BJ (cell line): ENCODE measurements around the gene ATF1. TPM values are rescaled to one million over a fixed set of nuclear protein-coding genes. Genes with fewer than 3 reads are reported as not detected.
A peak's percentile ranks its signal among the peaks of the same experiment; 100 is the strongest.

ENCODE experiments used
- CTCF ChIA-PET: fragments of 350-600 bp; formaldehyde crosslinking; extraction: SDS; loops from one replicate; lab custom pipeline; 2021; ENCODE audit warnings: antibody characterized with exemption, inconsistent platforms; lab: Yijun Ruan, JAX
- POLR2A ChIA-PET: fragments of 300-600 bp; sonication (Branson Sonifier 250); formaldehyde crosslinking; extraction: SDS; loops from one replicate; lab custom pipeline; 2021; ENCODE audit warnings: antibody characterized with exemption; lab: Charles Lee
- DNase-seq: peaks from one replicate; pipeline ENCODE4 v3.0.0-alpha.2; 2011; ENCODE audit warnings: low read depth
- H3K27me3 ChIP-seq: 2 replicates; pipeline ENCODE4 v1.6.0; 2011; ENCODE audit warnings: low read length; ENCODE audit not compliant: control insufficient read depth, insufficient read depth
- H3K36me3 ChIP-seq: 2 replicates; pipeline ENCODE4 v1.5.1; 2011; ENCODE audit warnings: low read length; ENCODE audit not compliant: control insufficient read depth, insufficient read depth
- H3K4me3 ChIP-seq: 2 replicates; pipeline ENCODE4 v1.5.1; 2011; ENCODE audit warnings: low read depth, mild to moderate bottlenecking, control low read depth, low read length
- polyA plus RNA-seq: library from polyadenylated mRNA; depleted of rRNA; stranded (reverse); fragments of >200 nt; gene quantifications from 2 replicates; pipeline ENCODE4 v1.2.3, GENCODE V29; 2011
- TF ChIP-seq, protein P1 (sequence below): IDR thresholded peaks from 2 replicates; pipeline ENCODE4 v1.5.1; 2011; ENCODE audit warnings: low read depth, mild to moderate bottlenecking, control low read depth, inconsistent platforms, low read length, moderate library complexity; ENCODE audit not compliant: insufficient read depth

ATF1 gene
- polyA plus RNA-seq, 1 experiment, result 72.5 TPM

DNA sequence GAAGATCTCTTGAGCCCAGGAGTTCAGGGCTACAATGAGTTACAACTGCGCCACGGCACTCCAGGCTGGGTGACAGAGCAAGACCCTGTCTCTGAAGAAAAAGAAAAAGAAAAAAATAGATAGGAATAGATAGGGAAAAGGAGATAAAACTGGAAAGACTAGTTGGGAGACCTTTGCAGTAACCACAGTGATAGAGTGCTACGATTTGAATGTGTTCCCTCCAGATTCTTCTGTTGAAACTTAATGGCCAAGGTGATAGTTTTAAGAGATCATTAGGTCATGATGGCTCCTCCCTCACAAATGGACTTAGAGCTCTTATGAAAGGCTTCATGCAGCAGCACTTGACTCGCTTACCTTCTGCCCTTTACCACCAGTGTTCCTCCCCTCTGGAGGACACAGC is 13.5 kb upstream of the ATF1 start:
- ChIA-PET CTCF (no interaction called here), POLR2A (no interaction called here)
- TF ChIP-seq, protein P1, sequence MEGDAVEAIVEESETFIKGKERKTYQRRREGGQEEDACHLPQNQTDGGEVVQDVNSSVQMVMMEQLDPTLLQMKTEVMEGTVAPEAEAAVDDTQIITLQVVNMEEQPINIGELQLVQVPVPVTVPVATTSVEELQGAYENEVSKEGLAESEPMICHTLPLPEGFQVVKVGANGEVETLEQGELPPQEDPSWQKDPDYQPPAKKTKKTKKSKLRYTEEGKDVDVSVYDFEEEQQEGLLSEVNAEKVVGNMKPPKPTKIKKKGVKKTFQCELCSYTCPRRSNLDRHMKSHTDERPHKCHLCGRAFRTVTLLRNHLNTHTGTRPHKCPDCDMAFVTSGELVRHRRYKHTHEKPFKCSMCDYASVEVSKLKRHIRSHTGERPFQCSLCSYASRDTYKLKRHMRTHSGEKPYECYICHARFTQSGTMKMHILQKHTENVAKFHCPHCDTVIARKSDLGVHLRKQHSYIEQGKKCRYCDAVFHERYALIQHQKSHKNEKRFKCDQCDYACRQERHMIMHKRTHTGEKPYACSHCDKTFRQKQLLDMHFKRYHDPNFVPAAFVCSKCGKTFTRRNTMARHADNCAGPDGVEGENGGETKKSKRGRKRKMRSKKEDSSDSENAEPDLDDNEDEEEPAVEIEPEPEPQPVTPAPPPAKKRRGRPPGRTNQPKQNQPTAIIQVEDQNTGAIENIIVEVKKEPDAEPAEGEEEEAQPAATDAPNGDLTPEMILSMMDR, result no peak
- H3K36me3 ChIP-seq, result no peaks in the 10 kb centered on the region
- DNase-seq, result no peak
- no peaks in the 10 kb centered on the region for H3K27me3 ChIP-seq
- no peak overlapping the region for H3K4me3 ChIP-seq

DNA sequence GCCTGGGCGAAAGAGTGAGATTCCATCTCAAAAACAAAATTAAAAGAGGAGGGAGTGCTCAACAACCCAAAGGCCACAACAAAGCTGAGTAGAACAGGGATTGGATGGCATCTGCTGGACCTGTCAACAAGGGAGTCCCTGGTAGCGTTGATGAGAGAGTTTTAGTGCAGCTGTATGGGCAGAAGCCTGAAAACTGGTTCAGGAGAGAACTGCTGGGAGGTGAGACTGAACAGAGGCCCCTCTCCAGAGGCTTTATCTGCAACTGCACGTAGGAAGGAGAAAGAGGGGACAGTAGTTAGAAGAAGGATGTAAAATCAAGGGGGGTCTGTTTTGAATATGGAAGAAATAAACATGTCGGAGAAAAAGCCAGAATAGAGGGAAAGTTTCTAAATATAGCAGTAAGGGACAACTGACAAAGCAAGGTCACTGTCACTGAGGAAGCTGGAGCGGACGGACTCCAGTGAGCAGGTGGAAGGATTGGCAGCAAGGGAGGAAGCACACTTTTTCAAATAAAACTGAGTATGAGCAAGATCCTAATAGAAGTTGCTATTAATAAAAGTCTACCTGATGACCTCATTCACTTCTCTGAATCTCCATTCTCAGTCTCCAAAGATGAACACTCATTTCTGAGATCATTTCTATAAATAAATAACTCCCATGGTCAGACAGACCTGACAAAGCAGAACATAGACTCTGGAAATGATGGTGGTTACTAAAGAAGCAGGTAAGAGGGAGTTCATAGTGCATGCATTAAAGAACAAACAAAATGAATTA is 11.8 kb upstream of the ATF1 start:
- no peak overlapping the region for H3K4me3 ChIP-seq
- no peaks in the 10 kb centered on the region for H3K27me3 ChIP-seq
- ChIA-PET CTCF (interaction anchor here (0.6 to 0.8 kb wide), 2 partner anchors 14 to 562 kb away, joined by 3 read pairs; no protein-coding TSS in a partner anchor), POLR2A (no interaction called here)
- H3K36me3 ChIP-seq, result no peaks in the 10 kb centered on the region
- TF ChIP-seq, protein P1, result no peak
- DNase-seq, result no peak

DNA sequence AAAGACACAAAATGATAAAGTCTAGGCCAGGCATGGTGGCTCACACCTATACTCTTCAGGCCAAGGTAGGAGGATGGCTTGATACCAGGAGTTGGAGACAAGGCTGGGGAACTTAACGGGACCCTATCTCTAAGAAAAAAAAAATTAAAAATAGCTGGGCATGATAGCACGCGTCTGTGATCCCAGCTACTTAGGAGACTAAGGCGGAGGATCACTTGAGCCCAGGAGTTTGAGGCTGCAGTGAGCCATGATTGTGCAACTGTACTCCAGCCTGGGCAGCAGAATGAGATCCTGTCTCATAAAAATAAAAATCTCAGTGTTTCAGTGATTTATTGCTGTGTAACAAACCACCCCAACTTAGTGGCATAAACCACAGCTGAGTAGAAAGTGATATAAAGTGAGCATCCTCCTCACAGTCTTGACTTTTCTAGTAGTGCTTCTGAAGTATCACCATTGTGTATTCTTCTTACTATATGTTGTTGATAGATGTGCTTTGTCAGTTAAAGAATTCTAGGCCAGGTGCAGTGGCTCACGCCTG is 10.6 kb upstream of the ATF1 start:
- ChIA-PET CTCF (interaction anchor here (1.0 to 1.6 kb wide), 3 partner anchors 9 to 72 kb away, joined by 3 to 4 read pairs (median 3); no protein-coding TSS in a partner anchor), POLR2A (no interaction called here)
- Histone ChIP-seq H3K36me3 (no peaks in the 10 kb centered on the region), H3K4me3 (no peak overlapping the region), H3K27me3 (no peaks in the 10 kb centered on the region)
- TF ChIP-seq, protein P1, result no peak
- no peak for DNase-seq

DNA sequence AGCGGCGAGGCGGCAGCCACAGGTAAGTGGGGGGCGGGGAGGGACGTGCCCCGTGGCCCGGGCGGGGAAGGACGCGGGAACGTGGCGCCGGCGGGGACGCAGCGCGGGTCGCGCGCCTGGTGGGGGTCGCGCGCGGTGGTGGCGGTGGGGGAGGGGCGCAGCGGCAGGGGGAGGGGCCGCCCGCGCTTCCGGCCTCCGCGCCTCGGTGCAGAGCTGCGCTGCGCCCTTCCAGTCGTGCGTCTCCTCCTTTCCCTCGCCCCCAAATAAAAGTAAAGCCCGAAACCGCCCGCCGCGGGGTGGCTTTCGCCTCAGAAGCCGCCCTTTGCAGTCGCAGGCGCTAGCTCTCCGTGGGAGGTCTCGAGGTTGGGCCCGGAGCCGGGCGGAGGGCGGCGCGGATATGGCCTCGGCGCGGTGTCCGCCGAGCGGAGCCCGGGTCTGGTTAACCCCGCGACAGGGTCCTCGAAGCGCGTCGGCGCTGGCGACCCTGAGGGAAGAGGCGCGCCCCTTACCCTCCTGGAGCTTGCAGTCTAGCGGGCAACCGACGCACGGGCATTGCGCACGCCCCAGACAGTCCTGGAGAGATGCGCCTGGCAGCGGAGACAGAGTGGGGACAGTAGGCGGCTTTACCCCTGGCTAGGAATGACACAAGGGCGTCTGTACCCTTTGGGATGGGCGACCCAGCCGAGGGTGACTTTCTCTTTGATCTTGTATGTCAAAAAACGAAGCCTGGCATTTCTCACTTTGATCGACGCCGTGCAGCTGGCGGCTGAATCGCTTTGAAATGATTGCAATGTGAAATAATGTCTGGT is 589 bp downstream of the ATF1 start:
- ChIA-PET CTCF (interaction anchor here (0.7 to 6.1 kb wide), 28 partner anchors 10 to 577 kb away, joined by 3 to 64 read pairs (median 6); partner anchors contain the start of genes CSRNP2, DIP2B and SLC11A2), POLR2A (interaction anchor here (0.6 to 1.2 kb wide), 3 partner anchors 11 to 221 kb away, joined by 3 to 4 read pairs (median 3); no protein-coding TSS in a partner anchor)
- TF ChIP-seq, protein P1, result no peak
- Histone ChIP-seq H3K36me3 (no peaks in the 10 kb centered on the region), H3K27me3 (no peaks in the 10 kb centered on the region), H3K4me3 (peak overlapping the region; percentile 92)
- DNase-seq, result no peak
